PC-9 (cell line): ENCODE data around the gene BORCS8. TPM values are rescaled to one million over a fixed set of nuclear protein-coding genes. Genes with fewer than 3 reads are reported as not detected.

Source experiments
- BruUV-seq: library from RNA; stranded (reverse); fragments of 400-500 nt; replicated peaks from 2 replicates; lab custom pipeline; 2021; lab: Mats Ljungman, UMichigan
- CTCF ChIA-PET: fragments of 300-600 bp; sonication (Branson Sonifier 250); formaldehyde crosslinking; loops from one replicate; lab custom pipeline; 2022; ENCODE audit warnings: antibody characterized with exemption; lab: Charles Lee
- POLR2A ChIA-PET: fragments of 300-600 bp; sonication (Branson Sonifier 250); formaldehyde crosslinking; loops from one replicate; lab custom pipeline; 2022; ENCODE audit warnings: antibody characterized with exemption; ENCODE audit not compliant: unreplicated experiment; lab: Charles Lee
- DNase-seq, 2 experiments: peaks; one replicate each; pipeline versions ENCODE4 v3.0.0 to v3.0.0-alpha.2; 2015 to 2022; ENCODE audit warnings: mixed read lengths in 1 of 2
- H2AFZ ChIP-seq: fragments of 200-600 bp; sonication (generic); 2 replicates; pipeline ENCODE4 v1.8.1; 2017; ENCODE audit warnings: antibody characterized with exemption
- H3F3A ChIP-seq: fragments of 200-600 bp; sonication (generic); 2 replicates; pipeline ENCODE4 v1.8.1; 2017; ENCODE audit warnings: antibody characterized with exemption, mild to moderate bottlenecking, low read depth; ENCODE audit not compliant: insufficient read depth
- H3K27ac ChIP-seq: fragments of 200-600 bp; sonication (generic); 2 replicates; pipeline ENCODE4 v1.6.1; 2016; ENCODE audit warnings: mixed run types
- H3K27me3 ChIP-seq: fragments of 200-600 bp; sonication (generic); 2 replicates; pipeline ENCODE4 v1.6.1; 2016; ENCODE audit warnings: low read depth, mixed run types; ENCODE audit not compliant: insufficient read depth
- H3K36me3 ChIP-seq: fragments of 200-600 bp; sonication (generic); 2 replicates; pipeline ENCODE4 v1.6.1; 2016; ENCODE audit warnings: low read depth, mixed run types
- H3K4me1 ChIP-seq: fragments of 200-600 bp; sonication (generic); replicated peaks from 2 replicates; pipeline ENCODE4 v1.6.1; 2016; ENCODE audit warnings: mixed run types; ENCODE audit not compliant: insufficient read depth
- H3K4me2 ChIP-seq: fragments of 200-600 bp; sonication (generic); 2 replicates; pipeline ENCODE4 v1.6.1; 2017; ENCODE audit warnings: mixed run types
- H3K4me3 ChIP-seq: fragments of 200-600 bp; sonication (generic); 2 replicates; pipeline ENCODE4 v1.6.1; 2016; ENCODE audit warnings: mixed run types
- H3K79me2 ChIP-seq: fragments of 200-600 bp; sonication (generic); 2 replicates; pipeline ENCODE4 v1.6.1; 2017; ENCODE audit warnings: low read depth, mixed run types
- H3K9me2 ChIP-seq: fragments of 200-600 bp; sonication (generic); 2 replicates; pipeline ENCODE4 v1.8.1; 2017; ENCODE audit warnings: mild to moderate bottlenecking; ENCODE audit not compliant: insufficient read depth
- H3K9me3 ChIP-seq: fragments of 200-600 bp; sonication (generic); 2 replicates; pipeline ENCODE4 v1.8.1; 2016; ENCODE audit warnings: low read depth; ENCODE audit not compliant: insufficient read depth
- H4K20me1 ChIP-seq: fragments of 200-600 bp; sonication (generic); 2 replicates; pipeline ENCODE4 v1.8.1; 2017; ENCODE audit not compliant: insufficient read depth
- CTCF ChIP-seq: fragments of 200-600 bp; sonication (generic); conservative IDR thresholded peaks from 2 replicates; pipeline ENCODE4 v1.6.1; 2017; ENCODE audit warnings: mixed run types, antibody characterized with exemption, mild to moderate bottlenecking, moderate library complexity
- EZH2 ChIP-seq: fragments of 200-600 bp; sonication (generic); IDR thresholded peaks from 2 replicates; pipeline ENCODE4 v1.8.0; 2017; ENCODE audit warnings: antibody characterized with exemption, low read depth
- intact Hi-C: fragments of 100-400 bp; cut with micrococcal nuclease; formaldehyde crosslinking; loops from one replicate; pipeline ENCODE4 v1.10.0; 2022; ENCODE audit not compliant: unreplicated experiment
- total RNA-seq: library from RNA; stranded (reverse); gene quantifications from 2 replicates; pipeline ENCODE4 v1.2.3, GENCODE V29; 2021

BORCS8 gene
- total RNA-seq, 1 experiment from 2014 or later, result 23.1 TPM

- peaks cover 2% of the 10 kb centered on the region for H3K79me2 ChIP-seq
- intact Hi-C loops, result no loop called here
- DNase-seq, result no peak
- H3K4me3 ChIP-seq, result no peak overlapping the region
- 0 out of 2 replicates have a peak, but pooled peaks cover 4% of the 10 kb centered on the region for H3K36me3 ChIP-seq
- H3K27me3 ChIP-seq, result no peaks in the 10 kb centered on the region
- no peak overlapping the region for H3K4me2 ChIP-seq
- no TSS peak for BruUV-seq
- CTCF ChIA-PET, result no interaction called here
- no peaks in the 10 kb centered on the region; the same call in 1 of the 2 replicates for H3K9me3 ChIP-seq
- no peak overlapping the region for H3K27ac ChIP-seq
- H2AFZ ChIP-seq, result no peak overlapping the region
- no peak for TF ChIP-seq EZH2
- TF ChIP-seq CTCF, result no peak
- POLR2A ChIA-PET, result no interaction called here
- H3K9me2 ChIP-seq, result no peaks in the 10 kb centered on the region
- H3F3A ChIP-seq, result no peaks in the 10 kb centered on the region
- peaks cover 7% of the 10 kb centered on the region; the same call in 1 of the 2 replicates for H4K20me1 ChIP-seq
- peaks cover 2% of the 10 kb centered on the region for H3K4me1 ChIP-seq
Measured at GRCh38 chr19:19131989-19132388, 60.0 kb downstream of the BORCS8 start.

Other genes starting within 250 kb of the BORCS8 start
- gene SUGP2, start 158.6 kb downstream of the BORCS8 start, total RNA-seq, result 60.0 and 73.1 TPM in 2 replicates
- 23.5 and 28.8 TPM in 2 replicates for gene ARMC6, start 158.5 kb downstream of the BORCS8 start, total RNA-seq
- gene SLC25A42, start 128.2 kb downstream of the BORCS8 start, total RNA-seq, result 5.8 and 6.9 TPM in 2 replicates
- 41.1 and 53.6 TPM in 2 replicates for gene TMEM161A, start 53.7 kb downstream of the BORCS8 start, total RNA-seq
- gene MEF2B, start 21.9 kb downstream of the BORCS8 start, total RNA-seq, result 1.8 and 3.9 TPM in 2 replicates
- gene RFXANK, start 106 bp upstream of the BORCS8 start, total RNA-seq, result 132 and 161 TPM in 2 replicates
- gene NR2C2AP, start 11.3 kb upstream of the BORCS8 start, total RNA-seq, result 25.7 and 28.7 TPM in 2 replicates
- not detected in 2 replicates for gene NCAN, start 19.8 kb upstream of the BORCS8 start, total RNA-seq
- gene TM6SF2, start 81.1 kb upstream of the BORCS8 start, total RNA-seq, result not detected in 2 replicates
- gene SUGP1, start 128.4 kb upstream of the BORCS8 start, total RNA-seq, result 39.9 and 56.7 TPM in 2 replicates
- gene MAU2, start 128.7 kb upstream of the BORCS8 start, total RNA-seq, result 46.1 and 55.2 TPM in 2 replicates
- gene GATAD2A, start 213.5 kb upstream of the BORCS8 start, total RNA-seq, result 97.8 and 129 TPM in 2 replicates